Heart left ventricle (tissue), 16 donors: ENCODE measurements around the gene GYS1. TPM values are rescaled to one million over a fixed set of nuclear protein-coding genes. Genes with fewer than 3 reads are reported as not detected.
"Not testable (repeated sequence)": the region's sequence is repeated elsewhere in the genome, so short reads cannot be mapped to it uniquely, and the experiment has no call there.

ENCODE experiments used
- ATAC-seq, 4 donors: fragments of 200-7000 bp; cut with Tn5 transposase; one replicate each; pipeline ENCODE4 v1.9.1; 2020 to 2022; ENCODE audit warnings: moderate library complexity in 4 of 4, mild to moderate bottlenecking in 3 of 4, moderate number of reproducible peaks in 1 of 4
- DNase-seq, 5 donors: peaks; one replicate each; pipeline ENCODE4 v3.0.0-alpha.2; 2020
- H3K27ac ChIP-seq, 12 donors: fragments of 200-600 bp; sonication (generic) in 4 of 12; one replicate each; pipeline versions ENCODE4 v1.5.0 to v1.8.0; 2016 to 2022; ENCODE audit warnings: mild to moderate bottlenecking in 2 of 12
- H3K27me3 ChIP-seq, 9 donors: fragments of 200-600 bp; sonication (generic) in 2 of 9; one replicate each; pipeline versions ENCODE4 v1.5.1 to v1.8.0; 2016 to 2022; ENCODE audit warnings: mild to moderate bottlenecking in 3 of 9
- H3K36me3 ChIP-seq, 9 donors: fragments of 200-600 bp; sonication (generic) in 2 of 9; one replicate each; pipeline versions ENCODE4 v1.5.0 to v1.8.0; 2018 to 2022; ENCODE audit warnings: mild to moderate bottlenecking in 2 of 9
- H3K4me1 ChIP-seq, 12 donors: fragments of 200-600 bp; sonication (generic) in 4 of 12; one replicate each; pipeline versions ENCODE4 v1.5.0 to v1.8.0; 2016 to 2022; ENCODE audit warnings: mild to moderate bottlenecking in 3 of 12
- H3K4me3 ChIP-seq, 12 donors: fragments of 200-600 bp; sonication (generic) in 4 of 12; one replicate each; pipeline versions ENCODE4 v1.5.0 to v1.8.0; 2017 to 2022; ENCODE audit warnings: mild to moderate bottlenecking in 9 of 12, moderate library complexity in 4 of 12
- H3K9me3 ChIP-seq, 12 donors: fragments of 200-600 bp; sonication (generic) in 4 of 12; one replicate each; pipeline versions ENCODE4 v1.5.0 to v1.8.0; 2016 to 2022; ENCODE audit warnings: mild to moderate bottlenecking in 1 of 12
- WGBS, 4 donors: extraction: QIAGEN DNeasy Blood & Tissue Kit in 2 of 4; methylation state at CpG; one replicate each; pipeline versions ENCODE4 v1.1.5 to v1.1.7; 2013 to 2018; 5-methylcytosine and 5-hydroxymethylcytosine counted together
- intact Hi-C, 10 donors: fragments of 100-400 bp; cut with DNase I; formaldehyde crosslinking; loops; one replicate each; pipeline versions ENCODE4 v1.11.1 to v1.14.2; 2022
- polyA plus RNA-seq, 2 donors: library from polyadenylated mRNA; stranded (reverse); fragments of 200-250 nt; gene quantifications; one replicate each; pipeline ENCODE4 v1.2.3, GENCODE V29; 2013
- total RNA-seq, 9 donors: library from RNA; depleted of rRNA in 2 of 9; stranded (reverse); fragments of >200 nt in 2 of 9; fragmentation: NEBNext Ultra II Directional in 3 of 9; extraction: Animal tissue kit (Norgen Biotek cat#: 25700) in 3 of 9; gene quantifications; one replicate each; pipeline versions ENCODE4 v1.1.0 to v1.2.4, GENCODE V29; 2016 to 2023
- TF ChIP-seq, protein P1 (sequence below), 12 donors: fragments of 200-600 bp; sonication (generic) in 4 of 12; IDR thresholded peaks; one replicate each; pipeline versions ENCODE4 v1.5.0 to v1.8.0; 2018 to 2022; ENCODE audit warnings: antibody characterized with exemption in 12 of 12, mild to moderate bottlenecking in 5 of 12
- donor health status: ischemic (EF 13 %, LVEDD 7.1; RV severe dilation, severe dysfunction).
- donor health status: healthy with polysubstance abuse.
- donor health status: DM: no; HTN: yes; CAD: no.
- donor health status: DM: no; HTN: no; CAD: no.
- donor health status: ischemic (EF 25% LVEDD 6.9; RV normal size, moderate dysfunction).
- donor health status: ischemic (EF 25% LVEDD 5.7; RV mildly dilated, moderate dysfunction).
- donor health status: healthy.
- donor health status: DM: yes; HTN: yes; CAD: no.
- donor health status: ischemic (EF 35%, LVEDD 5.7; RV mildly dilated, moderate dysfunction).
- donor health status: nonischemic (EF 11% LVEDD 7.7; RV severe dilation, severe dysfunction).
- donor health status: DM: yes; HTN: yes; CAD: no.
- donor health status: PGD.
- donor health status: ischemic (EF 29% LVEDD 5.4; RV normal size, mild dysfunction).
- donor health status: nonischemic (EF 23%, LVEDD 6.1; RV moderate dilation, normal function).

GYS1 gene
- total and polyA plus RNA-seq, 11 donors = 114 to 264 (median 170) TPM

DNA sequence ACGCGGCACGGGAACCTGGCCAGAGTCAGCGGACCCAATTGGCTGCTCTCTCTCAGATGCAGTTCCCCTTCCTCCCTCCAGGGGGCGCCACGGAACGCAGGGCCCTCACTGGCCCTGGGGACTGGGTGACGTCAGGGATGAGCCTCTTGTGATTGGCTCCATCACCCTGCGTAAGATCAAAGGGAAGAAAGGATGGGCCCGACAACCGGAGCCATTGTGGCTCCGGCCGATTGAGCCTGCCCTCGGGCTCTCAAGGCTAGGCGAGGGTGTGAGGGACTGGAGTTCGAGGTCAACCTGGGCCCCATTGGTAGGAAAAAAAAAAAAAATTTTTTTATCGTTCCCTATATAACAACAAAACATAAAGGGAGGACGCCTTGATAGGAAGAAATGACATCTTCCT lies 43.7 kb upstream of the GYS1 start, which contains the start of gene CGB1:
Gene CGB1 (minus strand): TSS at position 81 of the 400 bp plus-strand sequence. CDS start 184 bp downstream, outside the sequence.
- peak in 1 of 5 donors; percentile 13 for DNase-seq
- H3K27ac ChIP-seq, H3K36me3 ChIP-seq, intact Hi-C loops, ATAC-seq, H3K4me3 ChIP-seq, H3K4me1 ChIP-seq, H3K27me3 ChIP-seq, H3K9me3 ChIP-seq: not testable (repeated sequence)
- 45 to 59% (median 48%) methylated on average over 18 of the region's 18 CpGs for WGBS, 4 donors
- TF ChIP-seq, protein P1, sequence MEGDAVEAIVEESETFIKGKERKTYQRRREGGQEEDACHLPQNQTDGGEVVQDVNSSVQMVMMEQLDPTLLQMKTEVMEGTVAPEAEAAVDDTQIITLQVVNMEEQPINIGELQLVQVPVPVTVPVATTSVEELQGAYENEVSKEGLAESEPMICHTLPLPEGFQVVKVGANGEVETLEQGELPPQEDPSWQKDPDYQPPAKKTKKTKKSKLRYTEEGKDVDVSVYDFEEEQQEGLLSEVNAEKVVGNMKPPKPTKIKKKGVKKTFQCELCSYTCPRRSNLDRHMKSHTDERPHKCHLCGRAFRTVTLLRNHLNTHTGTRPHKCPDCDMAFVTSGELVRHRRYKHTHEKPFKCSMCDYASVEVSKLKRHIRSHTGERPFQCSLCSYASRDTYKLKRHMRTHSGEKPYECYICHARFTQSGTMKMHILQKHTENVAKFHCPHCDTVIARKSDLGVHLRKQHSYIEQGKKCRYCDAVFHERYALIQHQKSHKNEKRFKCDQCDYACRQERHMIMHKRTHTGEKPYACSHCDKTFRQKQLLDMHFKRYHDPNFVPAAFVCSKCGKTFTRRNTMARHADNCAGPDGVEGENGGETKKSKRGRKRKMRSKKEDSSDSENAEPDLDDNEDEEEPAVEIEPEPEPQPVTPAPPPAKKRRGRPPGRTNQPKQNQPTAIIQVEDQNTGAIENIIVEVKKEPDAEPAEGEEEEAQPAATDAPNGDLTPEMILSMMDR (IDR thresholded peaks at IDR 0.05) = peak in 6 of 12 donors; percentile 6 to 36 (median 21)

DNA sequence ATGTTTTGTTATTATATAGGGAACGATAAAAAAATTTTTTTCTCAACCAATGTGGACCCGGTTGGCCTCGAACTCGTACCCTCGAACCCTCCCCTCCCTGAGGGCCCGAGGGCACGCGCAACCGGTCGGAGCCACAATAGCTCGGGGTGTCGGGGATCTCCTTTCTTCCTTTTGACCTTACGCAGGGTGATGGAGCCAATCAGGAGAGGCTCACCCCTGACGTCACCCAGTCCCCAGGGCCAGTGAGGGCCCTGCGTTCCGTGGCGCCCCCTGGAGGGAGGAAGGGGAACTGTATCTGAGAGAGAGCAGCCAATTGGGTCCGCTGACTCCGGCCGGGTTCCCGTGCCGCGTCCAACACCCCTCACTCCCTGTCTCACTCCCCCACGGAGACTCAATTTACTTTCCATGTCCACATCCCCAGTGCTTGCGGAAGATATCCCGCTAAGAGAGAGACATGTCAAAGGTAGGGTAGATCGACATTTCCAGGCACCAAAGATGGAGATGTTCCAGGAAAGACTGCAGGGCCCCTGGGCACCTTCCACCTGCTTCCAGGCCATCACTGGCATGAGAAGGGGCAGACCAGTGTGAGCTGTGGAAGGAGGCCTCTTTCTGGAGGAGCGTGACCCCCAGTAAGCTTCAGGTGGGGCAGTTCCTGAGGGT lies 38.7 kb upstream of the GYS1 start, which contains the start of gene CGB2:
Gene CGB2 (plus strand): TSS at position 249 of the 660 bp plus-strand sequence. CDS start 206 bp downstream, at position 455.
- TF ChIP-seq, protein P1 (IDR thresholded peaks at IDR 0.05) = peak in 7 of 12 donors; percentile 9 to 35 (median 31)
- H3K4me3 ChIP-seq, DNase-seq, H3K27me3 ChIP-seq, intact Hi-C loops, H3K9me3 ChIP-seq, H3K4me1 ChIP-seq, H3K27ac ChIP-seq, H3K36me3 ChIP-seq, ATAC-seq: not testable (repeated sequence)
- 19 to 29% (median 21%) methylated on average over 23 to 28 of the region's 28 CpGs for WGBS, 4 donors

DNA sequence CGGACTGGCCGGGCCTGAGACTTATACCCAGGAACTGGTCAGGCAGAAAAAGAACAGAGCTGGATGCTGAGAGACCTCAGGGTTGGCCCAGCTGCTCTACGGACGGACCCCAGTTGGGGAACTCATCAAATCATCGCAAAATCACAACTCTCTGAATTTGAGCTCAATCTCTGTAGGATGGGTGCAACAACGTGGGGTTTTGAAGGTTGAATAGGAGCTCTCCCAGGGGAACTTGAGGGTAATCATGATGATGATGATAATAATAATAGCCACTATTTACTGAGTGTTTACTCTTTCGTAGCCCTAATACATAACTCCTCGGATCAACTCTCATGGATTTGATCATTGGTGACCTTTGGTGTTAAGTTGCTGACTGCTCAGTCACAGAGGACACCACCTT lies 37.2 kb upstream of the GYS1 start:
- H3K9me3 ChIP-seq, H3K4me3 ChIP-seq, ATAC-seq, intact Hi-C loops, DNase-seq, H3K27ac ChIP-seq, H3K4me1 ChIP-seq, H3K27me3 ChIP-seq, H3K36me3 ChIP-seq: not testable (repeated sequence)
- WGBS, 4 donors = 91 to 97% (median 94%) methylated on average over 5 to 6 of the region's 8 CpGs

DNA sequence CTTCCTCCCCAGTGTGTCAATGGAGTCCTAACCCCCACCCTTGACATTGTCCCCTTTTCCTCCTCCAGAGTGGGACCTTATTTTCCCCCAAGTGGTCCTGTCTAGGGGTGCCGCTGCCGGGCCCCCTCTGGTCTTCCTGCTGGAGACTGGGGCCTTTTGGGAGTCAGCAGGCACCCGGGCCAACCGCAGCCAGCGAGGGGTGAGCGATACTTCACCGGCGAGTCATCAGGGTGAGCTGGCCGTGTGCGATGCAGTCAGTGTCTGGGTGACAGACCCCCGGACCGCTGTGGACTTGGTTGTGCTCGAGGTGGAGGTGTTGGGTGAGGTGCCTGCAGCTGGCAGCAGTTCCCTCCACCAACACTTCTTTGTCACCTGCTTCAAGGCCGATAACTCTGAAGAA lies 36.6 kb upstream of the GYS1 start:
- 79 to 87% (median 83%) methylated on average over 10 to 14 of the region's 14 CpGs for WGBS, 4 donors
- H3K4me3 ChIP-seq, H3K36me3 ChIP-seq, ATAC-seq, H3K27ac ChIP-seq, intact Hi-C loops, DNase-seq, H3K4me1 ChIP-seq, H3K9me3 ChIP-seq, H3K27me3 ChIP-seq: not testable (repeated sequence)

DNA sequence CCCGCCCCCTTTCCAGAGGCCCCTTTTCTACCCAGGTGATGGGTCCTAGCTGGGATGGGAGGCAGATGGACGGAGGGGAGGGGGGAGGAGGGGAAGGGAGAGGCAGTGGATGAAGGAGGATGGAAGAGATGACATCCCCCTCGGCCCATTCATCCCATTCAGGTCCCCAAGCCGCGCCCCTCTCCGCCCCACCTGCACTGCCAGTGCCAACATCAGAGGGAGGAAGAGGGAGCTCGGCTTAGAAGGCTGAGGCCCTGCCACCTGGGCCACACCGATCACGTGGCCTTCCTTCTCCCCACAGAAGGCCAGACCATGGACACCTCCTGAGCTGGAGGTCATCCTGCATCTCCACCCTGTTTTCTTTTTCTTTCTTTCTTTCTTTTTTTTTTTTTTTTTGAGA lies 35.6 kb upstream of the GYS1 start:
- DNase-seq, H3K36me3 ChIP-seq, H3K4me3 ChIP-seq, H3K27ac ChIP-seq, intact Hi-C loops, H3K9me3 ChIP-seq, H3K4me1 ChIP-seq, H3K27me3 ChIP-seq, ATAC-seq: not testable (repeated sequence)
- WGBS, 4 donors = 82 to 87% (median 84%) methylated on average over 9 of the region's 9 CpGs

DNA sequence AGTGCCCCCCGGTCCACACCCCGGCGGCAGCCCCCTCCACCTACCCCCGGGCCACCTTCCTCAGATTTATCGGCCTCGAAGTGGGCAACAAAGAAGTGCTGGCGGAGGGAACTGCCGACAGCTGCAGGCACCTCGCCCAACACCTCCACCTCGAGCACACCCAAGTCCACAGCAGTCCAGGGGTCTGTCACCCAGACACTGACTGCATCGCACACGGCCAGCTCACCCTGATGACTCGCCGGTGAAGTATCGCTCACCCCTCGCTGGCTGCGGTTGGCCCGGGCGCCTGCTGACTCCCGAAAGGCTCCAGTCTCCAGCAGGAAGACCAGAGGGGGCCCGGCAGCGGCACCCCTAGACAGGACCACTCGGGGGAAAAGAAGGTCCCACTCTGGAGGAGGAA lies 32.5 kb upstream of the GYS1 start:
- H3K4me3 ChIP-seq, H3K27me3 ChIP-seq, H3K27ac ChIP-seq, DNase-seq, H3K36me3 ChIP-seq, intact Hi-C loops, H3K4me1 ChIP-seq, H3K9me3 ChIP-seq, ATAC-seq: not testable (repeated sequence)
- 63 to 80% (median 72%) methylated on average over 11 to 23 of the region's 23 CpGs for WGBS, 4 donors

DNA sequence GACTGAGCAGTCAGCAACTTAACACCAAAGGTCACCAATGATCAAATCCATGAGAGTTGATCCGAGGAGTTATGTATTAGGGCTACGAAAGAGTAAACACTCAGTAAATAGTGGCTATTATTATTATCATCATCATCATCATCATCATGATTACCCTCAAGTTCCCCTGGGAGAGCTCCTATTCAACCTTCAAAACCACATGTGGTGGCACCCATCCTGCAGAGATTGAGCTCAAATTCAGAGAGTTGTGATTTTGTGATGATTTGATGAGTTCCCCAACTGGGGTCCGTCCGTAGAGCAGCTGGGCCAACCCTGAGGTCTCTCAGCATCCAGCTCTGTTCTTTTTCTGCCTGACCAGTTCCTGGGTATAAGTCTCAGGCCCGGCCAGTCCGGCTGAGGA lies 32.0 kb upstream of the GYS1 start:
- intact Hi-C loops, ATAC-seq, H3K27me3 ChIP-seq, H3K4me1 ChIP-seq, DNase-seq, H3K36me3 ChIP-seq, H3K27ac ChIP-seq, H3K9me3 ChIP-seq, H3K4me3 ChIP-seq: not testable (repeated sequence)
- 81 to 94% (median 86%) methylated on average over 3 to 4 of the region's 6 CpGs for WGBS, 4 donors

DNA sequence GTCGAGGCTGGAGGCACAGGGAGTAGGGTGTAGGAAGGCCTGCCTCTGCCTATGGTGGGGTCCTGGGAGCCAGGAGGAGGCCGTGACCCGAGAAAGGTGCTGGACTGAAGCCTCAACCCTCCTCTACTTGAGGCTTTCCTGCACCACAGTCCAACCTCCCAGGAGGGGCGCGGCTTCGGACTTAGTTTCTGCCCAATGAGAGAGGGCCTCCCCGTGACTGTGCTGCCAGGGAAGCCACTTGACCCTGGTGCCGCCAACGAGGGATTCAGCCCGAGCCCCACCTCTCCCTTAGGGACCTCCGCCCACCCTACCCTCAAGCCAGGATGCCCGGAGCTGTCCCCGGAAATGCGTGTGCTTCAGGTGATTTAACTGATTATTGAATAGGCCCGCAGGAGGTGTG lies 31.1 kb upstream of the GYS1 start, which contains the start of gene CGB3:
Gene CGB3 (minus strand): TSS at position 101 of the 400 bp plus-strand sequence. CDS start 362 bp downstream, outside the sequence.
- H3K36me3 ChIP-seq, H3K4me3 ChIP-seq, intact Hi-C loops, H3K9me3 ChIP-seq, H3K4me1 ChIP-seq, DNase-seq, H3K27ac ChIP-seq, ATAC-seq: not testable (repeated sequence)
- H3K27me3 ChIP-seq = peaks cover 0 to 14% (median 0%) of the 10 kb centered on the region in 9 donors
- WGBS, 4 donors = 67 to 80% (median 67%) methylated on average over 13 to 15 of the region's 15 CpGs; no CpG with 5 or more reads in 1 of the 4 donors
